Left ventricle myocardium inferior (tissue), 1 donor: ENCODE data around the gene UGT2A3. TPM values are rescaled to one million over a fixed set of nuclear protein-coding genes. Genes with fewer than 3 reads are reported as not detected.
"Not testable (repeated sequence)": the region's sequence is repeated elsewhere in the genome, so short reads cannot be mapped to it uniquely, and the experiment has no call there.

Experiments
- DNase-seq: peaks from one replicate; pipeline ENCODE4 v3.0.0-alpha.2; 2020
- H3K27ac ChIP-seq: fragments of 200-600 bp; replicated peaks from 2 replicates; pipeline ENCODE4 v1.8.0; 2021
- H3K27me3 ChIP-seq: fragments of 200-600 bp; 2 replicates; pipeline ENCODE4 v1.8.0; 2021; ENCODE audit warnings: low read depth
- H3K36me3 ChIP-seq: fragments of 200-600 bp; 2 replicates; pipeline ENCODE4 v1.8.0; 2021
- H3K4me1 ChIP-seq: fragments of 200-600 bp; 2 replicates; pipeline ENCODE4 v1.8.0; 2021
- H3K4me3 ChIP-seq: fragments of 200-600 bp; 2 replicates; pipeline ENCODE4 v1.8.0; 2021; ENCODE audit warnings: mild to moderate bottlenecking, moderate library complexity
- H3K9me3 ChIP-seq: fragments of 200-600 bp; replicated peaks from 2 replicates; pipeline ENCODE4 v1.8.0; 2021
- CTCF ChIP-seq: fragments of 200-600 bp; IDR thresholded peaks from 2 replicates; pipeline ENCODE4 v1.8.0; 2021; ENCODE audit warnings: antibody characterized with exemption, mild to moderate bottlenecking, borderline replicate concordance
- intact Hi-C: fragments of 100-400 bp; cut with micrococcal nuclease; formaldehyde crosslinking; loops from one replicate; pipeline ENCODE4 v1.11.0; 2022
- total RNA-seq: library from RNA; stranded (reverse); fragmentation: NEBNext Ultra II Directional; extraction: Animal tissue kit (Norgen Biotek cat#: 25700); gene quantifications from one replicate; pipeline ENCODE4 v1.2.1, GENCODE V29; 2021
- donor health status: DM: no; HTN: yes; CAD: no; lungs with severe emphysema.

Gene UGT2A3
- total RNA-seq, 1 donor from 2014 or later: not detected

GRCh38 chr4:68929076-68929737 lies 22.4 kb downstream of the UGT2A3 start:
- H3K27me3 ChIP-seq: no peaks in the 10 kb centered on the region
- no peaks in the 10 kb centered on the region for H3K36me3 ChIP-seq
- DNase-seq: no peak
- TF ChIP-seq CTCF: no peak
- H3K4me3 ChIP-seq: no peak overlapping the region
- H3K27ac ChIP-seq: no peak overlapping the region
- H3K9me3 ChIP-seq: peaks cover 34% of the 10 kb centered on the region
- H3K4me1 ChIP-seq: no peaks in the 10 kb centered on the region
- intact Hi-C loops: no loop called here

- H3K27me3 ChIP-seq: no peaks in the 10 kb centered on the region
- peaks cover 52% of the 10 kb centered on the region for H3K9me3 ChIP-seq
- no peak overlapping the region for H3K27ac ChIP-seq
- TF ChIP-seq CTCF: no peak
- DNase-seq: no peak
- H3K4me1 ChIP-seq: no peaks in the 10 kb centered on the region
- intact Hi-C loops: no loop called here
- no peaks in the 10 kb centered on the region for H3K36me3 ChIP-seq
- H3K4me3 ChIP-seq: no peak overlapping the region
These were observed 24.4 kb downstream of the UGT2A3 start for GRCh38 chr4:68927165-68927564.

GRCh38 chr4:68922202-68922601 lies 29.4 kb downstream of the UGT2A3 start:
- H3K36me3 ChIP-seq, H3K4me1 ChIP-seq, DNase-seq, intact Hi-C loops, H3K27me3 ChIP-seq, H3K27ac ChIP-seq, H3K4me3 ChIP-seq: not testable (repeated sequence)
- H3K9me3 ChIP-seq: peaks cover 44% of the 10 kb centered on the region

DNA sequence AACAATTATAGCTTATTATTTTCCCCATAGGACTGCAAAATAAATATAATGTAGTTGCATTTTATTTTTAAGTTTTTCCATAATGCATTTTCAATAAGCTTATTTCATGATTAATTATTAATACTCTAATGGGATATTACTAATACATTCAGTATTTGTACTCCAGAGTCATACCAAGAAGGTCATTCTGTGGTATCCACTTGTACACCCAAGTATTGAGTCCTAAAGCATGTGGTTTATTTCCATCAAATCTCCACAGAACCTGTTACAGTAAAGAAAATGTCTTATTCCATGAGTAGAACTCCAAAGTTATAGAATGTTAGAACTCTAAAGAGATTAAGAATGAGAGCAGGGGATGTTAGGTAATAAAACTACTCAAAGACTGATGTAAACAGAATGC lies 30.6 kb downstream of the UGT2A3 start:
- TF ChIP-seq CTCF: no peak
- no peak for DNase-seq
- Histone ChIP-seq H3K4me3 (no peak overlapping the region), H3K27me3 (no peaks in the 10 kb centered on the region), H3K27ac (no peak overlapping the region), H3K9me3 (peaks cover 32% of the 10 kb centered on the region), H3K4me1 (no peaks in the 10 kb centered on the region), H3K36me3 (no peaks in the 10 kb centered on the region)
- intact Hi-C loops: no loop called here

GRCh38 chr4:68917016-68917415 lies 34.6 kb downstream of the UGT2A3 start:
- intact Hi-C loops: no loop called here
- Histone ChIP-seq H3K36me3 (no peaks in the 10 kb centered on the region), H3K4me3 (no peak overlapping the region), H3K27ac (no peak overlapping the region), H3K9me3 (peaks cover 6% of the 10 kb centered on the region), H3K27me3 (no peaks in the 10 kb centered on the region), H3K4me1 (no peaks in the 10 kb centered on the region)
- DNase-seq: no peak
- TF ChIP-seq CTCF: no peak

GRCh38 chr4:68912807-68913206 lies 38.8 kb downstream of the UGT2A3 start:
- no peak for TF ChIP-seq CTCF
- no peak overlapping the region for H3K4me3 ChIP-seq
- H3K27ac ChIP-seq: no peak overlapping the region
- DNase-seq: no peak
- H3K4me1 ChIP-seq: no peaks in the 10 kb centered on the region
- H3K36me3 ChIP-seq: no peaks in the 10 kb centered on the region
- intact Hi-C loops: no loop called here
- peaks cover 3% of the 10 kb centered on the region for H3K9me3 ChIP-seq
- no peaks in the 10 kb centered on the region for H3K27me3 ChIP-seq
